ENCODE measurements around the gene APOA4. TPM values are rescaled to one million over a fixed set of nuclear protein-coding genes. Genes with fewer than 3 reads are reported as not detected.
"Not testable (repeated sequence)": the region's sequence is repeated elsewhere in the genome, so short reads cannot be mapped to it uniquely, and the experiment has no call there.

The APOA4 gene
- total RNA-seq, 1 experiment from 2014 or later, result not detected

DNA sequence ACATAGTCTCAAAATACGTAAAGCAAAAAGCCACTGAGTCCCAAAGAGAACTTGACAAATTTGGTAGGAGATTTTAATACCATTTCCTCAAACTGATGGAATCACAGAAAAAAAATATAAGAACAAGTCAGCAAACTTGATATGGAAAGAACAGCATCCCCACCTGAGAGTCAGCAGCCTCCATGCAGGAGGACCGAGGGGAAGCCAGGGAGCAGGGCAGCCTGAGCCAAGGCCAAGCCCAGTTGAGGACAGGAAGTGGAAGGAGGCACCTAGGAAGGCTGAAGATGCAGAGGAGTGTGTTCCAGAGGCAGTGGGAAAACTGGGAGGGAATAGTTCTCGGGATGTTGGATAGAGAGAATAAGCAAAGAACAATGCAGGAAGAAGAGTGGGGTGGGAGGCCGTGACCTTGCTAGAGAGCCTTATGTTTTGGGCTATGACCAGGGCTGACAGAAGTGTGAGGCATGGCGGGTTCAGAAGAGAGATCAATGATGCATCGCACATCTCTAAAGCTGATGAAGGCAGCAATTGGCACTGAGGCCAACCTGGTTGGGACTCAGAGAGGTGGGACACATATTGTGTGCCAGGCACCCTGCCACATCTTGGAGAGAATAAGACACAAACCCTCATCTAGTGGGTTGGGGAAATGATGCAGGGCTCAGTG, 15.4 kb downstream of the APOA4 start:
- CTCF ChIA-PET, result no interaction called here
- intact Hi-C loops (cut with micrococcal nuclease; ENCODE audit: unreplicated experiment), result no loop called here
- Histone ChIP-seq H3K4me1 (ENCODE audit: control insufficient read depth, insufficient read depth, low read length) (no peaks in the 10 kb centered on the region), H3K36me3 (ENCODE audit: control insufficient read depth, insufficient read depth, low read length) (no peaks in the 10 kb centered on the region), H3K27me3 (ENCODE audit: control insufficient read depth, insufficient read depth, low read length) (no peaks in the 10 kb centered on the region), H3K27ac (ENCODE audit: low read length) (no peak overlapping the region), H3K4me3 (ENCODE audit: low read depth in 2 of 2, low read length in 2 of 2) (no peak overlapping the region), H3K9me3 (ENCODE audit: control insufficient read depth, insufficient read depth, low read depth, low read length) (no peaks in the 10 kb centered on the region)
- POLR2A ChIA-PET, result no interaction called here
- no TSS peak for BruUV-seq (replicated peaks)
- DNase-seq (ENCODE audit: low read depth, low spot score) (no peak), ATAC-seq (no peak)
- TF ChIP-seq SIN3A (IDR thresholded peaks at IDR 0.05; ENCODE audit: borderline replicate concordance, insufficient read depth, low read depth, low read length) (no peak), POLR2AphosphoS5 (IDR thresholded peaks at IDR 0.05; ENCODE audit: low read depth, low read length) (no peak), TCF7L2 (IDR thresholded peaks at IDR 0.05; ENCODE audit: low read depth, low read length) (no peak)
- TF ChIP-seq, protein P1, sequence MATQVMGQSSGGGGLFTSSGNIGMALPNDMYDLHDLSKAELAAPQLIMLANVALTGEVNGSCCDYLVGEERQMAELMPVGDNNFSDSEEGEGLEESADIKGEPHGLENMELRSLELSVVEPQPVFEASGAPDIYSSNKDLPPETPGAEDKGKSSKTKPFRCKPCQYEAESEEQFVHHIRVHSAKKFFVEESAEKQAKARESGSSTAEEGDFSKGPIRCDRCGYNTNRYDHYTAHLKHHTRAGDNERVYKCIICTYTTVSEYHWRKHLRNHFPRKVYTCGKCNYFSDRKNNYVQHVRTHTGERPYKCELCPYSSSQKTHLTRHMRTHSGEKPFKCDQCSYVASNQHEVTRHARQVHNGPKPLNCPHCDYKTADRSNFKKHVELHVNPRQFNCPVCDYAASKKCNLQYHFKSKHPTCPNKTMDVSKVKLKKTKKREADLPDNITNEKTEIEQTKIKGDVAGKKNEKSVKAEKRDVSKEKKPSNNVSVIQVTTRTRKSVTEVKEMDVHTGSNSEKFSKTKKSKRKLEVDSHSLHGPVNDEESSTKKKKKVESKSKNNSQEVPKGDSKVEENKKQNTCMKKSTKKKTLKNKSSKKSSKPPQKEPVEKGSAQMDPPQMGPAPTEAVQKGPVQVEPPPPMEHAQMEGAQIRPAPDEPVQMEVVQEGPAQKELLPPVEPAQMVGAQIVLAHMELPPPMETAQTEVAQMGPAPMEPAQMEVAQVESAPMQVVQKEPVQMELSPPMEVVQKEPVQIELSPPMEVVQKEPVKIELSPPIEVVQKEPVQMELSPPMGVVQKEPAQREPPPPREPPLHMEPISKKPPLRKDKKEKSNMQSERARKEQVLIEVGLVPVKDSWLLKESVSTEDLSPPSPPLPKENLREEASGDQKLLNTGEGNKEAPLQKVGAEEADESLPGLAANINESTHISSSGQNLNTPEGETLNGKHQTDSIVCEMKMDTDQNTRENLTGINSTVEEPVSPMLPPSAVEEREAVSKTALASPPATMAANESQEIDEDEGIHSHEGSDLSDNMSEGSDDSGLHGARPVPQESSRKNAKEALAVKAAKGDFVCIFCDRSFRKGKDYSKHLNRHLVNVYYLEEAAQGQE (IDR thresholded peaks at IDR 0.05; ENCODE audit: insufficient read depth in 1 of 2, low read depth in 2 of 2, low read length in 1 of 2), result no peak
- TF ChIP-seq, protein P2, sequence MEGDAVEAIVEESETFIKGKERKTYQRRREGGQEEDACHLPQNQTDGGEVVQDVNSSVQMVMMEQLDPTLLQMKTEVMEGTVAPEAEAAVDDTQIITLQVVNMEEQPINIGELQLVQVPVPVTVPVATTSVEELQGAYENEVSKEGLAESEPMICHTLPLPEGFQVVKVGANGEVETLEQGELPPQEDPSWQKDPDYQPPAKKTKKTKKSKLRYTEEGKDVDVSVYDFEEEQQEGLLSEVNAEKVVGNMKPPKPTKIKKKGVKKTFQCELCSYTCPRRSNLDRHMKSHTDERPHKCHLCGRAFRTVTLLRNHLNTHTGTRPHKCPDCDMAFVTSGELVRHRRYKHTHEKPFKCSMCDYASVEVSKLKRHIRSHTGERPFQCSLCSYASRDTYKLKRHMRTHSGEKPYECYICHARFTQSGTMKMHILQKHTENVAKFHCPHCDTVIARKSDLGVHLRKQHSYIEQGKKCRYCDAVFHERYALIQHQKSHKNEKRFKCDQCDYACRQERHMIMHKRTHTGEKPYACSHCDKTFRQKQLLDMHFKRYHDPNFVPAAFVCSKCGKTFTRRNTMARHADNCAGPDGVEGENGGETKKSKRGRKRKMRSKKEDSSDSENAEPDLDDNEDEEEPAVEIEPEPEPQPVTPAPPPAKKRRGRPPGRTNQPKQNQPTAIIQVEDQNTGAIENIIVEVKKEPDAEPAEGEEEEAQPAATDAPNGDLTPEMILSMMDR (IDR thresholded peaks at IDR 0.05), result no peak
- in situ Hi-C loops (cut with HindIII; ENCODE audit: low pct_unique_long_range_greater_than_20kb, low sequenced_read_pairs), result no loop called here

DNA sequence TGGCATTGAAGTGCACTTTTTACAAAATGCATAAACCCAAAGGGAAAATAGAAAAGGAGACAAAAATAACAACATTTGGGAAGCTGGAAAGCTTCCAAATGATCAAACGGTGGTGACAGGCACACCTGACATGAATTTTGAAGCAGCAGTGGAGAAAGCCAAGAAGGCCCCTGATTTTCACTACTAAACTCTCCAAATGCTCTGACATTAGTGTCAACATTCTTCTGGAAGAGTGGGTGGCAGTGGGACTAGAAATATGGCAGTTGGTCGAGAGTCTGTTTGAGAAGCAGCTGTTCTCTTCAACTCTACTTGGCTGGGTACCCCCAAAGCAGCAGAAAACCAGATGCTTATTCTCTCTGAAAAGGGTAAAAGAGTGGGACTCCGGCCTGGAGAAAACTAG, 19.1 kb downstream of the APOA4 start:
- ChIA-PET POLR2A (no interaction called here), CTCF (no interaction called here)
- DNase-seq (ENCODE audit: low read depth, low spot score), result no peak
- Histone ChIP-seq H3K4me3 (ENCODE audit: low read depth in 2 of 2, low read length in 2 of 2) (no peak overlapping the region), H3K4me1 (ENCODE audit: control insufficient read depth, insufficient read depth, low read length) (no peaks in the 10 kb centered on the region), H3K27ac (ENCODE audit: low read length) (no peak overlapping the region), H3K27me3 (ENCODE audit: control insufficient read depth, insufficient read depth, low read length) (no peaks in the 10 kb centered on the region; the same call in 1 of the 2 replicates), H3K36me3 (ENCODE audit: control insufficient read depth, insufficient read depth, low read length) (no peaks in the 10 kb centered on the region), H3K9me3 (ENCODE audit: control insufficient read depth, insufficient read depth, low read depth, low read length) (no peaks in the 10 kb centered on the region)
- no TSS peak for BruUV-seq (replicated peaks)
- ATAC-seq, result no peak
- no peak for TF ChIP-seq POLR2AphosphoS5 (IDR thresholded peaks at IDR 0.05; ENCODE audit: low read depth, low read length)
- TF ChIP-seq SIN3A (IDR thresholded peaks at IDR 0.05; ENCODE audit: borderline replicate concordance, insufficient read depth, low read depth, low read length), result no peak
- TF ChIP-seq, protein P2 (IDR thresholded peaks at IDR 0.05), result no peak
- no peak for TF ChIP-seq TCF7L2 (IDR thresholded peaks at IDR 0.05; ENCODE audit: low read depth, low read length)
- TF ChIP-seq, protein P1 (IDR thresholded peaks at IDR 0.05; ENCODE audit: insufficient read depth in 1 of 2, low read depth in 2 of 2, low read length in 1 of 2), result no peak
- in situ Hi-C loops (cut with HindIII; ENCODE audit: low pct_unique_long_range_greater_than_20kb, low sequenced_read_pairs) (no loop called here), intact Hi-C loops (cut with micrococcal nuclease; ENCODE audit: unreplicated experiment) (no loop called here)

DNA sequence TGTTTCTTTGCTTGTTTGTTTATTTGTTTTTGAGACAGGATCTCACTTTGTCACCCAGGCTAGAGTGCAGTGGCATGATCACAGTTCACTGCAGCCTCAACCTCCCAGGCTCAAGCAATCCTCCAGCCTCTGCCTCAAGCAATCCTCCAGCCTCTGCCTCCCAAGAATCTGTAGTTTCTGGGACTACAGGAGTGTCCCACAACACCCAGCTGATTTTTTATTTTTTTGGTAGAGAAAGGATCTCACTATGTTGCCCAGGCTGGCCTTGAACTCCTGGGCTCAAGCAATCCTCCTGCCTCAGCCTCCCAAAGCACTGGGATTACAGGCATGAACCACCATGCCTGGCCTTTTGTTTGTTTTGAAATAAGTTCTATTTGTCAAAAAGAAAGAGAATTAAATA, 21.4 kb downstream of the APOA4 start:
- H3K4me1 ChIP-seq (ENCODE audit: control insufficient read depth, insufficient read depth, low read length); H3K27ac ChIP-seq (ENCODE audit: low read length); H3K36me3 ChIP-seq (ENCODE audit: control insufficient read depth, insufficient read depth, low read length); BruUV-seq (replicated peaks); in situ Hi-C loops (cut with HindIII; ENCODE audit: low pct_unique_long_range_greater_than_20kb, low sequenced_read_pairs); POLR2A ChIA-PET; intact Hi-C loops (cut with micrococcal nuclease; ENCODE audit: unreplicated experiment); ATAC-seq; CTCF ChIA-PET; H3K27me3 ChIP-seq (ENCODE audit: control insufficient read depth, insufficient read depth, low read length); H3K4me3 ChIP-seq (ENCODE audit: low read depth in 2 of 2, low read length in 2 of 2); DNase-seq (ENCODE audit: low read depth, low spot score); H3K9me3 ChIP-seq (ENCODE audit: control insufficient read depth, insufficient read depth, low read depth, low read length): not testable (repeated sequence)

All from Panc1 (cell line).